ENCODE results near the gene SPRYD7.

DNA sequence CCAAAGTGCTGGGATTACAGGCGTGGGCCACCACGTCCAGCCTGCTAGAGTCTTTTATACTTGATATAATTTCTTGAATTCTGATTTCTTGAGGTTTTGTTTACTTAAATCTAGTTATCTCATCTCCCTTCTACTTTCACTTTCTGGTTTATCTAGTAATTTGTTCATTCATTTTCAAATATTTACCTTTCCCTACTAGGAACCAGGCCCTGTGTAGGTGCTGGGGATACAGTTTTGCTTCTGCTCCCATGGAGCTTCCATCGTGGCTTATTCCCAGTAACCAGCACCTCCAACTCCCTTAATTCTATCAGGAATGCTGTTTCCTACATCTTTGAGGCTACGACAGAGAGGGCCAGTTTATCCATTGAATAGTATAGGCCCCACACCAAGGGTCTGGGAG is 36.6 kb upstream of the SPRYD7 start:
- TF ChIP-seq, protein P1, sequence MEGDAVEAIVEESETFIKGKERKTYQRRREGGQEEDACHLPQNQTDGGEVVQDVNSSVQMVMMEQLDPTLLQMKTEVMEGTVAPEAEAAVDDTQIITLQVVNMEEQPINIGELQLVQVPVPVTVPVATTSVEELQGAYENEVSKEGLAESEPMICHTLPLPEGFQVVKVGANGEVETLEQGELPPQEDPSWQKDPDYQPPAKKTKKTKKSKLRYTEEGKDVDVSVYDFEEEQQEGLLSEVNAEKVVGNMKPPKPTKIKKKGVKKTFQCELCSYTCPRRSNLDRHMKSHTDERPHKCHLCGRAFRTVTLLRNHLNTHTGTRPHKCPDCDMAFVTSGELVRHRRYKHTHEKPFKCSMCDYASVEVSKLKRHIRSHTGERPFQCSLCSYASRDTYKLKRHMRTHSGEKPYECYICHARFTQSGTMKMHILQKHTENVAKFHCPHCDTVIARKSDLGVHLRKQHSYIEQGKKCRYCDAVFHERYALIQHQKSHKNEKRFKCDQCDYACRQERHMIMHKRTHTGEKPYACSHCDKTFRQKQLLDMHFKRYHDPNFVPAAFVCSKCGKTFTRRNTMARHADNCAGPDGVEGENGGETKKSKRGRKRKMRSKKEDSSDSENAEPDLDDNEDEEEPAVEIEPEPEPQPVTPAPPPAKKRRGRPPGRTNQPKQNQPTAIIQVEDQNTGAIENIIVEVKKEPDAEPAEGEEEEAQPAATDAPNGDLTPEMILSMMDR (IDR thresholded peaks at IDR 0.05) = no peak
- TF ChIP-seq POLR2A (IDR thresholded peaks at IDR 0.05) = no peak
